KMS-11 (cell line): ENCODE data around the gene THAP8.

ENCODE experiments used
- H2AFZ ChIP-seq: fragments of 200-600 bp; sonication (generic); 2 replicates; pipeline ENCODE4 v1.6.1; 2016; ENCODE audit warnings: antibody characterized with exemption, mixed run types, low read depth
- H3K27ac ChIP-seq: fragments of 200-600 bp; sonication (generic); 2 replicates; pipeline ENCODE4 v1.6.1; 2016; ENCODE audit warnings: mild to moderate bottlenecking, mixed run types
- H3K27me3 ChIP-seq: fragments of 200-600 bp; sonication (generic); 2 replicates; pipeline ENCODE4 v1.6.1; 2017; ENCODE audit warnings: mild to moderate bottlenecking, low read depth, mixed run types, moderate library complexity; ENCODE audit not compliant: insufficient read depth
- H3K36me3 ChIP-seq: fragments of 200-600 bp; sonication (generic); 2 replicates; pipeline ENCODE4 v1.6.1; 2017; ENCODE audit warnings: mild to moderate bottlenecking, mixed run types; ENCODE audit not compliant: insufficient read depth
- H3K4me1 ChIP-seq: fragments of 200-600 bp; sonication (generic); 2 replicates; pipeline ENCODE4 v1.6.1; 2016; ENCODE audit warnings: mild to moderate bottlenecking, low read depth, mixed run types; ENCODE audit not compliant: poor library complexity, severe bottlenecking
- H3K4me2 ChIP-seq: fragments of 200-600 bp; sonication (generic); 2 replicates; pipeline ENCODE4 v1.7.0; 2016; ENCODE audit warnings: mild to moderate bottlenecking, mixed run types
- H3K4me3 ChIP-seq: fragments of 200-600 bp; sonication (generic); IDR thresholded peaks from 2 replicates; pipeline ENCODE4 v1.6.1; 2017; ENCODE audit warnings: low read depth, low read length, mixed read lengths; ENCODE audit not compliant: insufficient read depth
- H3K79me2 ChIP-seq: fragments of 200-600 bp; sonication (generic); 2 replicates; pipeline ENCODE4 v1.6.1; 2016; ENCODE audit warnings: low read depth, mixed run types; ENCODE audit not compliant: insufficient read depth
- H3K9ac ChIP-seq: fragments of 200-600 bp; sonication (generic); 2 replicates; pipeline ENCODE4 v1.6.1; 2016; ENCODE audit warnings: mild to moderate bottlenecking, mixed run types
- H4K20me1 ChIP-seq: fragments of 200-600 bp; sonication (generic); 2 replicates; pipeline ENCODE4 v1.6.1; 2016; ENCODE audit warnings: mild to moderate bottlenecking, mixed run types; ENCODE audit not compliant: insufficient read depth
- CTCF ChIP-seq: fragments of 200-600 bp; sonication (generic); conservative IDR thresholded peaks from 2 replicates; pipeline ENCODE4 v1.6.1; 2017; ENCODE audit warnings: low read depth, mild to moderate bottlenecking, antibody characterized with exemption, low read length, moderate library complexity, mixed read lengths

Gene THAP8

DNA sequence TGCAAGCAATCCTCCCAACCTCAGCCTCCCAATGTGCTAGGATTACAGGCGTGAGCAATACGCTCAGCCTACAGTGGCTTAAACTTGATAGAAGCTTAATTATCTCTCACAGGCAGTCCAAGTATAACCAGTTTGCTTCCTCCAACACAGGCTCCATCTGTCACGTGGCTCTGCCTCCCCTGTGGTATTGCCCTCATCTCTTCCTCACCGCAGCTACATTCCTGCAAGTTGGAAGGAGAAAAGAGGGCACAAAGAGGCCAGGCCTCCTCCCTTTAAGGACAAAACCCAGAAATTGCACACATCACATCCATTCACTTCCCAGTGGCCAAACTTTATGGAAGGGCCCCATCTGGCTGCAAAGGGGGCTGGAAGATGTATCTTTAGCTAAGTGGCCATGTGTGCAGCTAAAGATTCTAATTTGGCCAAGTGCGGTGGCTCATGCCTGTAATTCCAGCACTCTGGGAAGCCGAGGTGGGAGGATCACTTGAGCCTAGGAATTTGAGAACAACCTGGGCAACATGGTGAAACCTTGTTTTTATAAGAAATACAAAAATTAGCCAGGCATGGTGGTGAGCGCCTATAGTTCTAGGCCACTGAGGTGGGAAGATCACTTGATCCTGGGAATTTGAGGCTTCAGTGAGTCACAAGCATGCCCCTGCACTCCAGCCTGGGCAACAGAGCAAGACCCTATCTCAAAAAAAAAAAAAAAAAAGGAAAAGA is 62.2 kb downstream of the THAP8 start:
- no peaks in the 10 kb centered on the region for H3K36me3 ChIP-seq
- no peak overlapping the region for H3K4me2 ChIP-seq
- H3K27me3 ChIP-seq: peaks cover 6% of the 10 kb centered on the region; the same call in 1 of the 2 replicates
- no peak overlapping the region for H3K4me3 ChIP-seq
- H3K79me2 ChIP-seq: peaks cover 16% of the 10 kb centered on the region
- H3K4me1 ChIP-seq: peaks cover 8% of the 10 kb centered on the region
- no peak overlapping the region for H3K27ac ChIP-seq
- no peaks in the 10 kb centered on the region for H4K20me1 ChIP-seq
- no peak for TF ChIP-seq CTCF
- no peak overlapping the region for H3K9ac ChIP-seq
- no peak overlapping the region for H2AFZ ChIP-seq

DNA sequence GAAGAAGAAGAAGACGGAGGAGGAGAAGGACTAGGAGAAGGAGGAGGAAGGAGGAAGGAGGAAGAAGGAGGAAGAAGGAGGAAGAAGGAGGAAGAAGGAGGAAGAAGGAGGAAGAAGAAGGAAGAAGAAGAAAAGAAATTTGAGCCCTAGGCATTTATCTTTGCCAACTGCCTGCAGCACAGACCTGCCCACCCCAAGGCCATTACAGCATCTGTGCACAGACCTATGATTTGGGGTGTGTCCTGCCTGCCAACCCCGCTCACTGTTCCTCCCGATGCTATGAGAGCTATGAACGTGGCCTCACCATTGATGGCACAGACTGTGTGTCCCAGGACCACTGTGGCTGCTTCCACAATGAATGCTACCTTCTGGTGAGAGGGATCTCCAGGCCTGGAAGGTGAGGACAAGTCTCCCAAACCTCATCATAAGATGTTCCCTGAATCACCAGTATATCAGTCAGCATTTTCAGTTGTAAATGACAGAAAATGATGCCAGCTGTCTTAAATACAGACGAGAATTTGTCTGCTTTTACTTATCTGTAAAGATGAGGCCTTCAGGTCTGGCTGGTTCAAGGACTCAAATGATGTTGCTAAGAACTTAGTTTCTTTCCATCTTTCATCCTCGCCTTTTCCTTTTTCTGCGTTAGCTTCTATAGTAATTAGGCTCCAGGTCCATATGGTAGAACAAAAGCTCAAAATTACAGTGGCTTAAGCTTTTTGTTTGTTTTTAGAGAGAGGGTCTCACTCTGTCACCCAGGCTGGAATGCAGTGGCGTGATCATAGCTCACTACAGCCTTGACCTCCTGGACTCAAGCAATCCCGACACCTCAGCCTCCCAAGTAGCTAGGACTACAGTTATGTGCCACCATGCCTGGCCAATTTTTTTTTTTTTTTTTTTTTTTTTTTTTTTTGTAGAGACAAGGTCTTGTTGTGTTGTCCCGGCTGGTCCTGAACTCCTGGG is 63.0 kb downstream of the THAP8 start:
- TF ChIP-seq CTCF: no peak

GRCh38 chr19:35990156-35990555 is 63.9 kb downstream of the THAP8 start:
- no peak overlapping the region for H2AFZ ChIP-seq
- H3K79me2 ChIP-seq: no peaks in the 10 kb centered on the region
- no peak overlapping the region for H3K4me3 ChIP-seq
- H3K4me2 ChIP-seq: no peak overlapping the region
- TF ChIP-seq CTCF: no peak
- H4K20me1 ChIP-seq: no peaks in the 10 kb centered on the region
- peaks cover 10% of the 10 kb centered on the region; the same call in 1 of the 2 replicates for H3K27me3 ChIP-seq
- no peaks in the 10 kb centered on the region for H3K4me1 ChIP-seq
- no peak overlapping the region for H3K9ac ChIP-seq
- H3K27ac ChIP-seq: no peak overlapping the region
- H3K36me3 ChIP-seq: no peaks in the 10 kb centered on the region

More for the DNA sequence above, 63.0 kb downstream of the THAP8 start:
- no peak overlapping the region for H3K4me3 ChIP-seq
- H3K27me3 ChIP-seq: peaks cover 10% of the 10 kb centered on the region; the same call in 1 of the 2 replicates
- H2AFZ ChIP-seq: no peak overlapping the region
- H3K36me3 ChIP-seq: no peaks in the 10 kb centered on the region
- no peaks in the 10 kb centered on the region for H4K20me1 ChIP-seq
- H3K9ac ChIP-seq: no peak overlapping the region
- peaks cover under 1% of the 10 kb centered on the region for H3K4me1 ChIP-seq
- no peak overlapping the region for H3K4me2 ChIP-seq
- H3K27ac ChIP-seq: no peak overlapping the region
- peaks cover 7% of the 10 kb centered on the region for H3K79me2 ChIP-seq

- H3K27me3 ChIP-seq: peaks cover 22% of the 10 kb centered on the region; the same call in 1 of the 2 replicates
- no peaks in the 10 kb centered on the region for H3K36me3 ChIP-seq
- H3K4me1 ChIP-seq: no peaks in the 10 kb centered on the region
- no peak overlapping the region for H2AFZ ChIP-seq
- no peaks in the 10 kb centered on the region for H3K79me2 ChIP-seq
- no peak overlapping the region for H3K9ac ChIP-seq
- H3K4me2 ChIP-seq: no peak overlapping the region
- H3K27ac ChIP-seq: no peak overlapping the region
- H3K4me3 ChIP-seq: no peak overlapping the region
- no peaks in the 10 kb centered on the region for H4K20me1 ChIP-seq
- no peak for TF ChIP-seq CTCF
Measured at GRCh38 chr19:35988824-35989223, 65.3 kb downstream of the THAP8 start.
